Effector CD8-positive, alpha-beta T cell (primary cell): ENCODE measurements around the gene RERG.
"Not testable (repeated sequence)": the region's sequence is repeated elsewhere in the genome, so short reads cannot be mapped to it uniquely, and the experiment has no call there.

Experiments used
- DNase-seq: peaks from one replicate; lab custom pipeline; 2025; lab: John Stamatoyannopoulos, UW
- total RNA-seq, 4 experiments: gene quantifications; one replicate each; lab custom pipeline; 2026; lab: John Stamatoyannopoulos, UW

RERG gene, protein sequence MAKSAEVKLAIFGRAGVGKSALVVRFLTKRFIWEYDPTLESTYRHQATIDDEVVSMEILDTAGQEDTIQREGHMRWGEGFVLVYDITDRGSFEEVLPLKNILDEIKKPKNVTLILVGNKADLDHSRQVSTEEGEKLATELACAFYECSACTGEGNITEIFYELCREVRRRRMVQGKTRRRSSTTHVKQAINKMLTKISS
- 0 to 0.18 (median 0) reads per million in 4 experiments for total RNA-seq

DNA sequence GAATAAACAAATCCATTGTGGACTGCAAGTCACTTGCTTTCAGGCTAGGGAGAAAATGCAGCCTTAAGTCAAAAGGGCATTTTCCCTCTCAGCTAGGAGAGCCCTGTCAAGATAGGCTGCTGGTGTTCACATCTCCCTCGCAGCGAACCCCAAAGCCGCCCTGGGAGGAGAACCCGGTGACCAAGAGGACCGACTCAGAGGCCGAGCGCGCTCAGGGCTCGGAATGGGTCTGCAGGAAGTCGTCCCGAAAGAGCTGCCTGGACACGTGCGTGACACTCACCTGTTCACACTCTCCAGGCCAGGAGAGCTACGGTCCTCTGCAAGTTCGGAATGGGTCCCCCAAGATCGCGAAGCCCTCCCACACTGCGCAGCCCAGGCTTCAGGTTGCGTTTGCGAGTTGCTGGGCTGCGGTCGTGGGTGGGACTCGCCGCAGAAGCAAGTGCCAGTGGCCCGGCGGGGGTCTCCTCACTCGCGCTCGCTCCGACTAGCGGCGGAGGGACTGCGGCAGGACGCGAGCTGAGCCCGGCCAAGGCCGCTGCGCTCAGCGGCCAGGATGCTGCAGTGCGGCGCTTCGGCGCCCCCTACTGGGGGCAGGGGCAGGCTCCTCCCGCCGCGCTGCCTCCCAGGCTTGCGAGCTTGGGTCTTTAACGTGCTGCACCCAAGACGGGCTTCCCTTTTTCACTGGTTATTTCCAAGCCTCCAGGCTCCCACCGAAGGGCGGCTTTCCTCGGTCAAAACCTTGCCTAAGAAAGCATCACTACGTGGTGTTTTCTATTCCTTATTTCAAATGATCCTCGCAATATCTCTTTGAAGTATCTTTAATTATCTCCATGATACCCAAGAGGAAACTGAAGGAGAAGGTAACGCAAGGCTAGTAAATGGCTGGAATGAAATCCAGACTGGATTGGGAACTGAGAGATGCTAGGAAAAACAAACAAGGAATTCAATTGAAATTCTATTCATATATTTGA is at the start of gene RERG:
Gene RERG (minus strand): TSS at position 503 of the 971 bp plus-strand sequence. CDS start 3,928 bp downstream, outside the sequence.
- DNase-seq = peak; percentile 54

GRCh38 chr12:15270591-15270990 is 49.4 kb upstream of the RERG start:
- DNase-seq = no peak

GRCh38 chr12:15268927-15269552 is 47.8 kb upstream of the RERG start:
- DNase-seq = no peak

GRCh38 chr12:15268309-15268708 is 47.1 kb upstream of the RERG start:
- DNase-seq = no peak

DNA sequence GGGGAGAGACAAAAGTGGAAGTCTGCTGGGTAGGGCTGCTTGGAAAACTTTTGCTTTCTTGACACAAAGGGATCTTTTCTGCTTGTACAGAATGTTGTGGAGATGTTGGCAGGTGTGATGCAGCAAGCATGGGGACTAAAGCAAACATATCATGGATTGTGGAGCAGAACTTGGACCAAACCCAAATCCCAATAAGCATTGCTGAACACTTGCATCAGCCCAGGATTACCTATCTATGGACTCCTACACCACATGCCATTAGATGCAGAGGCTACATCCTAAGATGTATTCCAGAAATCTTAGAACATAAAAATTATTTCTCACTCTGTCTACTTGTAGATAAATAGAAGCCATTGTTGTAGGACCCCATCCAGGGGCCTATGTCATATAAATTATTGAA is 44.7 kb upstream of the RERG start:
- no peak for DNase-seq

DNA sequence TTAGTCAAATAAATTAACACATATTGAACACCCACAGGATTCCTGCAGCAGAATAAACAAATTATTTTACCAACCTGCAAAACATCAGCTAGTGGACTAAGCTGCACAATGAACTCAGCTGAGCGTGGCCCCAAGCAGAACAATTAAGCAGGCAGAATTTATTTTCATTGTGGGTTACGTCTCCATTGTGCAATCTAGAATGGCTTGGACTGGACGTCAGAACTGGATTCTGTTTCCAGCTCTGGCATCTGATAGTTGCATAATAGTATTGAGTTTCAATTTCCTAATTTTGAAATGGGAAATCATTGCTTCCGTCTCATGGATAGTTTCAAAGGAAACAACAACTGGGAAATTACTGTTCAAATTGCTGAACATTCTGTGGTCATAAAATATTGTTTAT is 35.5 kb upstream of the RERG start:
- no peak for DNase-seq

- no peak for DNase-seq
Observed at GRCh38 chr12:15253990-15254389, 32.8 kb upstream of the RERG start.

DNA sequence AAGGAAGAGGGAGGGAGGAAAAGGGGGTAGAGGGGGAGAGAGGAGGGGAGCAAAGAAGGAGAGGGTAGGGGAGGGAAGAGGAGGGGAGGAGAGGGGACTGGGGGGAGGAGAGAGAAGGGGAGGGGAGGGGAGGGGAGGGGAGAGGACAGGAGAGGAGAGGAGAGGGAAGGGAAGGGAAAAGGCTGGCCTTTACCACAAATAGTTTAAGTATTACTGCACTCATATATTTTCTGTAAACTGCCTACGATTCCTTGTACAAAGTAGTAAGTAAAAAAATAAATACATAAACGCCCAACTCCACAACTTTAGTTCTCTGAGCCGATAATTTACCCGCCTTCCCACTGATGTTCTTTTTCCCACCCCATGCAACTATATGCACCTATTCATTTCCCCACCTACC is 23.7 kb upstream of the RERG start:
- DNase-seq = no peak

DNA sequence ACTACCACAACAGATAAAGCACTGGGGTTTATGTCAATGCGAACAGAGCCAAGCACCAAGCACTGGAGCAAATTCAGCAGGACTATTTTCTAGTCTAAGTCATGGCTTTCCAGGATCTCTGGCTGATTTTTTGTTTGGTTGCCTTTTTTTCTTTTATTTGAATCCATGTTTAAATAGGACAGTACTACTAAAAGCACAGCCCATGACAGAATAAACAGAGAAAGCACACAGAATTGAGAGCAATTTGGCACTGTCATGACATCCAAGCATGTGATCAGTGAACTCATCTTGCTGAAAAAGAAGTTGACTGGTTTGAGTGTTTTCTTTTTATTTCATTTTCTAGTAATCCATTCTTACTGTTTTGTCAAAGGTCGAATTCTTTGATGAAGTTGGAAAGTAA is 23.1 kb upstream of the RERG start:
- no peak for DNase-seq

DNA sequence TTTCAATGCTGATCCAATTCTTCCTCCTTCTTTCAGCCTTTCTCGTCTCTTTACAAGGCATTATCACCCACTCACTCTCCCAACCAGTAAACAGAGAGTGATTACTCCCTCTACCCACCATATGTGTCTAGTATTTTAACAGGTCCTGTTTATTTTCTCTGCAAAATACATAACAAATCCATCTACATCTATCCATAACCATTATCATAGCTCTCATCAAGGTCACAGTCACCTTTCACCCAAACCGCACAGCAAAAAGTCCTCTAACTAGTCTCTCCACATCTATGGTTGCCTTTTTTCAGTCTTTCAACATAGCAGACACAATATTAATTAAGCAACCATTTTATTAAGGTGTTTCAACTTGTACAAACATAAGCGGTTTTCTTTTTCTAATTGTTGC is 21.9 kb upstream of the RERG start:
- DNase-seq = no peak

DNA sequence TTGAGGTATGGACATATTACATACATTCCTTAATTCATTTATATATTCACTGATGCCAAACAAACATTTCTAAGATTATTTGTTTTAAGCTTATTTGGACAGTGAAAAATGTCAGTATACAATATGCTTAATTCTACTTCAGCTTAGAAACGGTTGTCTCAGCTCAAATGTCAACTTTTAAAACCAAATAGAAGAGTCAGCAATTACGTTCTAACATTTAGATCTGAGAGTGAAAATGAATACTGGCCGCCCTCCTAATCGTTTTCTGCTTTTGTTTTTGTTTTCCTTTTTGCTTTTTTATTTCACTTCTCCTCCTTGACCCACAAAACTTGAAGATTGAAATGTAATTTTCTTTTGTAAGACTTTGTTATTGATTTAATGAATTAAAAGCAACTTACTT is 19.7 kb upstream of the RERG start:
- no peak for DNase-seq

DNA sequence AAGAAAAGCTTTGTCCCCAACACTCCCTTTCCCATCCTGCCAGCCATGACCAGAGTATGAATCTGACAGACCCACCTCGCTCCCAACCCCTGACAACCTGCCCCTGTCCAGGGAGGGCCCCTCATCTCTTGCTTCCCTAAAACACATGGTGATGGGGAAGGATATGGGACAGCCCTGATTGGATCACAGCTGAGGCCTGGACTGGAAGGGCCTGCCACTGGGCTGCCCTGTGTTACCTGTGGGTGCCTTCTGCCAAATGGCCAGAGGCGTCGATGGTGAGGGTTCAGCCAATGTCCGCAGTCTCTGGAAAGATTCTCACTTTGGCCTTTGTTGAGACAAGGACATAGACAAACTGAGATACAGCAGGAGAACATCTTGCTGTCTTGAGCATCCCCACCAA is 13.3 kb upstream of the RERG start:
- DNase-seq = no peak

- DNase-seq = no peak
Observed at GRCh38 chr12:15234011-15234410, 12.8 kb upstream of the RERG start.

GRCh38 chr12:15232959-15233358 is 11.7 kb upstream of the RERG start:
- DNase-seq = no peak

DNA sequence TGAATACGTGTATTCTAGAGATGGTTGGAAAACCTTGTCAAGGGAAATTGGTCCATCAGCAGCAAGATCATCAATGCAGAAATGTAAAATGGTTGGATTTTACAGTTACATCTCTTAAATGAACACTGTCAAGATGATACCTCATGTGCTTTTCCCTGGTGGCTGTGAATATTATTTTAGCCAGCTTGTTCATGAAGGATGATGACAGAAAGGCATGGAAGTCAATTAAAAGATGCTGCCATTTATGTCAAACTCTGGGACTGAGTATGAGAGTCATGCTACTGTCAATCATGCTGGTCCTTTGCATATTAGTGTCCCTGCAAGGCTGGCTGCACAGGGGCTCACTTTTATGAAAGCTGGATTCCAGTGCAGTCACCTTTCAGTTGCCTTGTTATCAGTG is 10.3 kb upstream of the RERG start:
- DNase-seq = no peak

DNA sequence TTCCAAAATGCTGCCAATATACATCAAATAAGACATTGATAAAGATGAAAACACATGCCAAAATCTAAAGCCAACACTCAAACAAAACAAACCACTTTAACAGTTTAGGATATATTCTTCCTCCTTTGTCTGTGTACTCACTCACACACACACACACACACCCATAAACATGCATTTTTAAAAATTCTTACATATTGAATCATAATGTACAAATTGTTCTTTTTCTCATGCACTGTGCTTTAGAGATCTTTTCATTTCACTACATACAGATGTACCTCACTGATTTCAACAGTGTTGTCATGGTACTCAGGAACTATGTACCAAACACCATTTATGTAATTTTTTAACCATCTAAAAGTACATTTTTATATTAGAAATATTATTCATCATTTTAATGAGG is 9.5 kb upstream of the RERG start:
- DNase-seq = no peak

- no peak for DNase-seq
Observed at GRCh38 chr12:15230137-15230536, 8.9 kb upstream of the RERG start.

- DNase-seq = no peak
Observed at GRCh38 chr12:15227004-15227679, 5.9 kb upstream of the RERG start.

DNA sequence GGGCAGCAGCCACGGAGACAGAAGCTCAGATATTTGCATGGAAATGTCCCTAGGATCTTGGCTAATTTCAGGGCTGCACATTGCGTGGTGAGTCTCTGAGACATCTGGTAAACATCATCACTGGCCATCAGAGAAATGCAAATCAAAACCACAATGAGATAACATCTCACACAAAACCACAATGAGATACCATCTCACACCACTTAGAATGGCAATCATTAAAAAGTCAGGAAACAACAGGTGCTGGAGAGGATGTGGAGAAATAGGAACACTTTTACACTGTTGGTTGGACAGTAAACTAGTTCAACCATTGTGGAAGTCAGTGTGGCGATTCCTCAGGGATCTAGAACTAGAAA is 4.6 kb upstream of the RERG start:
- DNase-seq = not testable (repeated sequence)

- no peak for DNase-seq
Observed at GRCh38 chr12:15225136-15225862, 4.1 kb upstream of the RERG start.

- no peak for DNase-seq
Observed at GRCh38 chr12:15222219-15222618, 1.0 kb upstream of the RERG start.

DNA sequence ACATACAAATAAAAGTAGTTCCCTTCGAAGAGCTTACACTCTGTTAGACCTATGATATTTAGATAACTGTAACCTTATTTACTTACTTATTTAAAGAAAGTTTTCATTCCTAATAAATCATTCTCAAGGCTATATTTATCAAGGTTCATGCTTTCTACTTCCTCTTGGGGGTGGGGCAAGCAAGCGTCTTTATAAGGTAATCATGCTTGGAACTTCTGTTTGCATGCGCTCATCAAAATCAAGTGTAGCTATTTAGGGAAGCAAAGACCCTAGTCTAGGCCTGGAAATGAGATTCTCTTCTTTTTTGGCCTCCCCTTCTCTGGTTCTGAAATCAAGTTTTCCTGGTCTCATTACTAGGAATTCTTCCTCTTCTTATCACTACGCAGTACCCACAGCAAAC is 766 bp downstream of the RERG start:
- DNase-seq = no peak
